Measurements from ENCODE around the gene SWT1.
"Not testable (repeated sequence)": the region's sequence is repeated elsewhere in the genome, so short reads cannot be mapped to it uniquely, and the experiment has no call there.

Gene SWT1

DNA sequence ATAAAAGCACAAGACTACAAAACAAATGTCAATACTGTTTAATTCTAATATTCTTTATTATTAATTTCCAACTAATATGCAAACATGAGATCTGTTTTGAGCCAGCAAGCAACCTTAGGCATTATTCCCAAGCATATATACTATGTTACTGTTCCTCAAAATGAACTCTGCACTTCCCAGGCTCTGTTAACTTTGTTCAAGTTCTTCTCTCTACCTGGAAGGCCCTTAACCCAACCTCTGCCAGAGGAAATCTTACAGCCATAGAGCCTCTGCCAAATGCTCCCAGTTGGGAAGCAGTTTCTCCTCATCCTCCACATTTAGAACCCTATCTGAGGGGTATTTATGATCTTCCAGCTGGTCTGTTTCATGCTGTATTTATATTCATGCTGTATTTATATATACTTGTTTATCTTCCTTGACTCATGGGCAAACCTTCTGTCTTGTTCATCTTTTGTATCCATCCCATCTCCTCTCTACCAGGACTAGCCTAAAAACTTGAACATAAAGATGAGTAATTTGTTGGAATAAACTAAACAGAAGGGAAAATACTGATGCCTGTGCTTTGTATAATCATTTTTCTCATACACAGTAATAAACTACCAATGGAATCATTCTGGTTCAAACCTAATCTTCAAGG lies 154.7 kb downstream of the SWT1 start:
- H3K9me3 Mint-ChIP-seq, result no peaks in the 10 kb centered on the region
- peak overlapping the region; percentile 16 for H3K27ac Mint-ChIP-seq
- ATAC-seq, result no peak
- peaks cover 46% of the 10 kb centered on the region for H3K4me1 Mint-ChIP-seq
- no peak overlapping the region for H3K4me3 Mint-ChIP-seq
- peaks cover 20% of the 10 kb centered on the region for H3K36me3 Mint-ChIP-seq
- no peaks in the 10 kb centered on the region for H3K27me3 Mint-ChIP-seq

DNA sequence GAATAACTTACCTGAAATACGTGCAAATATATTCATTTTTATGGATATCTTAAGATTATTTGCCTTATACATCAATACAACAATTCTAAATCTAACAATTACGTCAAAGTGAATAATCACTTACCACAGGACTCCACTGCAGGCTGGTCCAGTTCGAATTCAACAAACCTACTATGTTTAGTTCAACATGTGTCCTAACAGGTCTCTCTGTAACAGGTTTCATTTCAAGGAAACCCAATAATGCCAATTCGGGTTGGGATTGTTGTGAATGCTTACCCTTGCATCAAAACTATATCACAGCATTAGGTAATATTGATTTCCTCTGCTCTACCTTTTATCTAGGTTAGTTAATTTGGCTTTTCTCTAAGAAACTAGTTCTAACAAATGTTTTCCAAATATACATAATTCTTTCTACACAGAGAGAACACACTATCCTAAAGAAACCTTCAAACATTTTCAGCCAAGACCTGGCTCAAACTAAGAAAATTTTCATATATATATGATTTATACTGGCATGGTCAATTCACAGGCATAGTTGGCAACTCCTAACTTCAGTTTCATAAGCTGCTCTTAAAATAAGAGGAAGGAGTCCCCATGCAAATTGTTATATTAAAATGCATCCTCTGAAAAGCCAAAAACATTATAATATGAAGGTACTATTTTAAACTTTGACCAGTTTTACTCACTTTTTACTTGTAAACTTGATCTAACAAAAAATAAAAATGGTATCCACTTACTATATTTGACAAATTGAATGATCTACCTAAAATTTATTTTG lies 155.6 kb downstream of the SWT1 start:
- Mint-ChIP-seq H3K4me3 (no peak overlapping the region), H3K27ac (peak overlapping the region; percentile 16), H3K9me3 (no peaks in the 10 kb centered on the region), H3K27me3 (no peaks in the 10 kb centered on the region), H3K36me3 (peaks cover 12% of the 10 kb centered on the region), H3K4me1 (peaks cover 46% of the 10 kb centered on the region)
- ATAC-seq, result no peak

DNA sequence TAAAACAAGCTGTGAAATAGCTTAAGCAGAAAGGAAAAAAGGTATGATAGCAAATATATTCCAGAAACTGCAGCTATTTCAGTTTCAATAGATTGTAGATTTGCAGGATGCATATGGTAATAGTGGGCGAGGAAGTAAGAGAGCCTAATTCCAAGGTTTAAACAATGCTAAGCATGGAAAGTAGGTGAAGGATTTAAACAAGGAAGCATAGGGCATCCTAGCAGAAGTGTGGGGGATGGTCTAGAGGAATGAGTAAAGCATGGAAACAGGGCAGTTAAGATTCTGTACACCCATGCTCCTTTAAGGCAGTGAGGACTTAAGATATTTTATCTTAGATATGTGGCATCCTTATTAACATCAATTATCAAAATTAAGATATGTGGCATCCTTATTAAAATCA lies 157.4 kb downstream of the SWT1 start:
- H3K27ac Mint-ChIP-seq, result peak overlapping the region; percentile 10
- H3K27me3 Mint-ChIP-seq, result no peaks in the 10 kb centered on the region
- H3K36me3 Mint-ChIP-seq, result peaks cover 5% of the 10 kb centered on the region
- ATAC-seq, result no peak
- peak overlapping the region; percentile 63 for H3K4me3 Mint-ChIP-seq
- H3K4me1 Mint-ChIP-seq, result peaks cover 54% of the 10 kb centered on the region
- no peaks in the 10 kb centered on the region for H3K9me3 Mint-ChIP-seq

DNA sequence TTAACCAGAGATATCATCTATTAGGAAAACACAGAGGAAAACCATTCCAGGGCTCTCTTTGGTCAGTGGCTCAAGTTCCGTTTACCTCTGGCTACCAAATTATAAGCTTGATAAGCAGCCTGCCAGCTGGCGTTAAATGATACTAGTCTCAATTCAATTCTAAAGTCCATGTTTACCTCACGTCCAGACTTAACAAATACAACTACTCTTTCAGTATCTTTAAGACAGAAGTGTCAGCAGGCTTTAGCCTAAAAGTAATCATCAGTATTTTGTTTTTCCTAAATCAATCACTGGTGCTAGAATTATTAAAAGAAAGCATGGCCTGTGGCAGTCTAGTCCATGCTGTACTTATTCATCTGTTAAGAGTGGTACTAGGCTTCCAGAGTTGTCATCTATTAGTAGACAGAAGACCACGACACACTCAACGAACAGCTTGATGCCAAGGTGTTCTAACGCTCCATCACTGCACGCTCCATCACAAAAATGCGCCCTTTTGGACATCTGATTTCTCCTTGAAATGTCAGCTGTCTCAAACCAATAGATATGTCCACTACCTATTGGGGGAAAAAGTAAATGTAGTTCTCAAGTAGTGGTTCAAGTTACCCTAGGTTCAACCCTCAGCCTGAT lies 158.6 kb downstream of the SWT1 start:
- Mint-ChIP-seq H3K4me3 (peak overlapping the region; percentile 98), H3K4me1 (peaks cover 54% of the 10 kb centered on the region), H3K36me3 (peaks cover 5% of the 10 kb centered on the region), H3K27ac (peak overlapping the region; percentile 92), H3K9me3 (no peaks in the 10 kb centered on the region), H3K27me3 (no peaks in the 10 kb centered on the region)
- ATAC-seq, result no peak

DNA sequence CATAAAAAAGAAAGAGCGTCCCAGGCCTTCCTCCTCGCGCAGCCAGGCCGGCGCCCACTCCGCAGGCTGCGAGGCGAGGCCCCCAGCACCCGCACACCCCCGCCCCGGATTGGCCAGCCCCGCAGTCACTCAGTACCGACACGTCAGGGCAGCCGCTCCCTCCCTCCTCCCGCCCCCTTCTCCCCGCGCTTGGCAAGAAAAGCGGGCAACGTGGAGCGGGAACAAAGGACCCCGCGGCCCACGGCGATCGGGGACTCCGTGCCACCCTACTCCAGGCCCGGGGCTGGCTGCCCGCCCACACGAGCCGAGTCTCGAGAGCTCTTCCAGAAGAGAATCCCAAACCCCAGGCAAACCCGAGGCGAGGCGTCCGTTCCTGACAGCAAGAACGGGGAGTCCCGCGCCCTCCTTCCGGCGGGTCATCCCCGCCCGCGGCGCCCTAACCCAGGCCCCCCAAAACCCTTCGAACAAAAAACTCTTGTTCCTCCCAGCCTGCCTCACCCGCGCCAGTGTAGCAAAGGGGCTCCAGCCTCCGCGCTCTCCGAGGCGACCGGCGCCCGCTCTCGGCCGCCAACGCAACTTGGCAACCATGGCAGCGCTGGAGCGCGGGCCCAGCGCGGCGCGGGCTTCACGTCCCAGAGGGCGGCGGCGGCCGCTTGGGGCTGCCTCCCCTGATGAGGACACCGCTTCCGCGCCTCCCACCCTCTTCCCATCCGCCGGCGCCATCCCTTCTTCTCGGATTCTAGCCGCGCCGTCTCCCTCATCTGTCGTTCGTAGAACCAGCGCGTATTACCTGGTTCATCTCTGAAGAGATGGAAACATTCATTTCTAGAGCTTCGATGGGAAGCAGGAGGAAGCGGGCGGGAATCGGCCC lies 159.4 kb downstream of the SWT1 start:
- H3K27me3 Mint-ChIP-seq, result no peaks in the 10 kb centered on the region
- H3K36me3 Mint-ChIP-seq, result no peaks in the 10 kb centered on the region
- peaks cover 54% of the 10 kb centered on the region for H3K4me1 Mint-ChIP-seq
- peak overlapping the region; percentile 92 for H3K27ac Mint-ChIP-seq
- H3K9me3 Mint-ChIP-seq, result no peaks in the 10 kb centered on the region
- peak; percentile 68 for ATAC-seq
- peak overlapping the region; percentile 98 for H3K4me3 Mint-ChIP-seq

DNA sequence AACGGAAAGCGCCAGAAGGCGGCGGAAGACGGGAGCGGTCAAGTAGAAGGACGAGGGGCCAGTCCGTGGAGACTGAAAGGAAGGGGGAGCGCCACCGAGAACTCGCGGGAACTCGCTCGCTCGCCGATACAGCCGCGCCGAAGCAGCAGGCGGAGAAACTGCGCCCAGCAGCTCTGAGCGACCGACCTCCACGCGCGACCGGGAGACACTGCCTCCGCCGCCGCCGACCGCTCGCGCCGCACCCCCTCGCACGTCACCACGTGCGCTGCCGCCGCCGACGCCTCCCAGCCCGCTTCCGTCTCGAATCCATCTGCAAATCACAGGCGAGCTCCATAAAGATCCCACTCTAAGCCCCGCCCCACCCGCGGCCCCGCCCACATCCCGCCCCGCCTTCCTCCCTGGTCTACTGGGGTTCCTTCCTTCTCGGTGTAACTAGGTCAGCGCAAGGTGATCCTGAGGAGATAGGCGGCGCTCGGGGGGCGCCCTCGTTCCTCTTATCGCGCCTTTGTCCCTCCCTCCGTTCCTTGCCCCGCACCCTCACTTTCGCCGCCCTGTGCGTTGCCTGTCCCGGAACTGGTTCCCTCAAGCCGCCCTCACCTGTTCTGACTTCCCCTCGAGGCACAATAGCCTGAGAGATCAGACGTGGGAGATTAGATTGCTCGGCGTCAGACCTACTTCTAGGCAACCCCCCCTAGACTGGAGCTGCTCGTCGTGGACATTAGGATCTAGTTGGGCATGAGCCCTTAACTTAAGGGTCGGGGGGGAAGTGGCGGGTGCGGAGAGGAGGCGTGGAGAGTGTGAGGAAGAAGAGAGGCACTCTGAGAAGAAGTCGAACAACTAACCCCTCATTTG lies 160.3 kb downstream of the SWT1 start, which contains the start of gene IVNS1ABP:
Gene IVNS1ABP, minus strand, starts transcription at position 210 of the 852 bp plus-strand sequence. CDS start 7,750 bp downstream, outside the sequence.
- peaks cover 47% of the 10 kb centered on the region for H3K4me1 Mint-ChIP-seq
- peak; percentile 89 for ATAC-seq
- no peaks in the 10 kb centered on the region for H3K9me3 Mint-ChIP-seq
- peak within 1 kb of the TSS; percentile 98 for H3K4me3 Mint-ChIP-seq
- no peaks in the 10 kb centered on the region for H3K27me3 Mint-ChIP-seq
- H3K27ac Mint-ChIP-seq, result peak within 1 kb of the TSS; percentile 92
- no peaks in the 10 kb centered on the region for H3K36me3 Mint-ChIP-seq

DNA sequence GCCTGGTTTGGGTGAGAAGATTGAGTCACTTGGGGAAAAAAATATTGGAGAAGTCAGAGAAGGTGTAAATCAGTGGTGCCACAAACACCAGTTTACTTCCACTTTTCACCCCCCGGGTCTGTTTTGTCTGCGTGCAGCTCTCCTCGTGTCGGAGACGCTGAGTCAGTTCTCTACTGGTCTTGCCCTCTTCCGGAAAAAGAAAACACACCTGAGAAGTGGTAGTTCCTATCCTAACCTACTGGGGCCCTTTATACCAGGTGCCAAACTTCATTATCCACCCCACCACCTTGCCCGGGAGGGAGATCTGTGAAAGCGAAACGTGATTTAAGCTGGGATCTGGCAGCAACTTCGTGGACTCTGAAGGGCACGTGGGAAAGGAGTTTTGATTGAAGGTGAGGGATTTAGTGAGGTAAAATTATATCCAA lies 160.9 kb downstream of the SWT1 start:
- Mint-ChIP-seq H3K36me3 (no peaks in the 10 kb centered on the region), H3K9me3 (no peaks in the 10 kb centered on the region), H3K27me3 (no peaks in the 10 kb centered on the region), H3K27ac (peak overlapping the region; percentile 92), H3K4me3 (peak overlapping the region; percentile 98), H3K4me1 (peaks cover 40% of the 10 kb centered on the region)
- peak; percentile 71 for ATAC-seq

DNA sequence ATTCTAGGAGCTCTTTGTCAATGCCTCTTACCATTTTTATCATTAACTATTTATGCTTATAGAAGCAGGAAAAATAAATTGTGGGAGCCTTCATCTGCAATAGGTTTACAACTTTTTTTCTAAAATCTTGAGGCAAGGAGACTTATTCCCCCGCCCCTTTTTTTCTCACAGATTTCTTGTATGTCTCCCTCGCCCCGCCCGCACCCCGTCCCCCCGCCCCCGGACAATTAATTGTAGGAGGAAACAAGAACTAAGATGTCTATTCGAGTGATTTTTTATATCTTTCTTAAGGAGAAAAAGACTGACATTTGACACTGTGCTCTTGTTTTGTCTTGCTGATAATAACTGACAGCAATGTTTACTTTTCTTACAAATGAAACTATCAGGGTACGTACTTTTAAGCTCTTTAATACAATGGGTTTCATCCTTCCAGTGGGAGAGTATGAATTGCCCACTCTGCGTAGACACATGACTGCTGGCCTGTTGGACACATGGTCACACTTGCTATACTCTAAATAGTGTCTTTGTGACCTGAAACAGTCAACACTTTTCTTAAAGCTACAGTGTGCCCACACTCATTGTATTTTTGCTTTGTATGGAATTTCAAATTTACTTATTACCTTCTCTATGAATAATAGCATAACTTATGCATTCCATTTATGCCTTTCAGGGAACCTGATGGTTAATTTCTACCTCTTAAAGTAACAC lies 161.6 kb downstream of the SWT1 start:
- Mint-ChIP-seq H3K27ac (peak overlapping the region; percentile 92), H3K4me1 (peaks cover 33% of the 10 kb centered on the region), H3K36me3 (no peaks in the 10 kb centered on the region), H3K9me3 (no peaks in the 10 kb centered on the region), H3K4me3 (peak overlapping the region; percentile 98), H3K27me3 (no peaks in the 10 kb centered on the region)
- ATAC-seq, result no peak

DNA sequence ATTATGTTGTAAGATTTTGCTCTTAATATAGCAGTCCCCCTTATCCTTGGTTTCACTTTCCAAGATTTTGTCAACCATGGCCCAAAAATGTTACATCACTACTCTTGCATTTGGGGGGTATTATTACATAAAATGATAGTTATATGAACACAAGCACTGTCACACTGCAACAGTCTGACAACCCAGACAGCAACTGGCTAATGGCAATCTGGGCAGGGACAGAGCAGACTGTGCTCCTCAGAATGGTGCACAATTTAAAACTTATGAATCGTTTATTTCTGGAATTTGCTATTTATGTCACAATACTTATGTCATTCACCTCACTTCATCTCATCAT lies 162.1 kb downstream of the SWT1 start:
- Mint-ChIP-seq H3K4me3 (no peak overlapping the region), H3K27me3 (no peaks in the 10 kb centered on the region), H3K4me1 (peaks cover 28% of the 10 kb centered on the region), H3K36me3 (no peaks in the 10 kb centered on the region), H3K27ac (no peak overlapping the region), H3K9me3 (no peaks in the 10 kb centered on the region)
- ATAC-seq, result no peak

DNA sequence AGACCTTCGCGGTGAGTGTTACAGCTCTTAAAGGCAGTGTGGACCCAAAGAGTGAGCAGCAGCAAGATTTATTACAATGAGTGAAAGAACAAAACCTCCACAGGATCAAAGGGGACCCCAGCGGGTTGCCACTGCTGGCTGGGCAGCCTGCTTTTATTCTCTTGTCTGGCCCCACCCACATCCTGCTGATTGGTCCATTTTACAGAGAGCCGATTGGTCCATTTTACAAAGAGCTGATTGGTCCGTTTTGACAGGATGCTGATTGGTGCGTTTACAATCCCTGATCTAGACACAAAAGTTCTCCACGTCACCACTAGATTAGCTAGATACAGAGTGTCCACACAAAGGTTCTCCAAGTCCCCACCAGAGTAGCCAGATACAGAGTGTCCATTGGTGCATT lies 164.1 kb downstream of the SWT1 start:
- H3K9me3 Mint-ChIP-seq, H3K36me3 Mint-ChIP-seq, H3K27ac Mint-ChIP-seq, H3K4me3 Mint-ChIP-seq, H3K4me1 Mint-ChIP-seq, H3K27me3 Mint-ChIP-seq, ATAC-seq: not testable (repeated sequence)

DNA sequence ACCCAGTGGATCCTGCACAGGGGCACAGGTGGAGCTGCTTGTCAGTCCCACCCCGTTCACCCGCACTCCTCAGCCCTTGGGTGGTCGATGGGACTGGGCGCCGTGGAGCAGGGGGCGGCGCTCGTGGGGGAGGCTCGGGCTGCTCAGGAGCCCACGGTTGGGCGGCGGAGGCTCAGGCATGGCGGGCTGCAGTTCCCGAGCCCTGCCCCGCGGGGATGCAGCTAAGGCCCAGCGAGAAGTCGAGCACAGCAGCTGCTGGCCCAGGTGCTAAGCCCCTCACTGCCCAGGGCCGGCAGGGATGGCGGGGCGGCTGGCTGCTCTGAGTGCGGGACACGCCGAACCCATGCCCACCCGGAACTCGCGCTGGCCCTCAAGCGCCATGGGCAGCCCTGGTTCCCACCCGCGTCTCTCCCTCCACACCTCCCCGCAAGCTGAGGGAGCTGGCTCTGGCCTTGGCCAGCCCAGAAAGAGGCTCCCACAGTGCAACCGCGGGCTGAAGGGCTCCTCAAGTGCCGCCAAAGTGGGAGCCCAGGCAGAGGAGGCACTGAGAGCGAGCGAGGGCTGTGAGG lies 164.8 kb downstream of the SWT1 start:
- ATAC-seq, H3K27me3 Mint-ChIP-seq, H3K27ac Mint-ChIP-seq, H3K9me3 Mint-ChIP-seq, H3K36me3 Mint-ChIP-seq, H3K4me3 Mint-ChIP-seq, H3K4me1 Mint-ChIP-seq: not testable (repeated sequence)

DNA sequence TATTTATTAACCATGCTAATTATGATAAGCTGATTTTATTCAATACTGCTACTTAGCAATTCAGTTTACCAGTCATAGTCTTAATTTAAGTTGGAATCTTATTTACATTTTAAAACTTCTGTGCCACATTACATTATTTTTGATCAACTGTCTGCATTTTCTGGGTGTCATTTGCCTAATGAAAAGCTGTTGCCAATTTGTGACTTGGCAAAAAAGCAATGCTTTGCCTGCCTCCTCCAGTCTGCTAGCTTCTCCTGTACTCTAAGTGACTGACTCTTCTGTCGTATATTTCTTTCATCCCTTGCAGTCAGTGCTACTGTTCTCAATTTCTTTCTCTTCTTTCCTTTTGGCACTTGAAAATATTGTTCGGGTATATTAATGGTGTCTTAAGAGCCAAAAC lies 165.7 kb downstream of the SWT1 start:
- Mint-ChIP-seq H3K4me1 (peaks cover 7% of the 10 kb centered on the region), H3K36me3 (no peaks in the 10 kb centered on the region), H3K27me3 (no peaks in the 10 kb centered on the region), H3K4me3 (no peak overlapping the region), H3K9me3 (no peaks in the 10 kb centered on the region), H3K27ac (no peak overlapping the region)
- ATAC-seq, result no peak

DNA sequence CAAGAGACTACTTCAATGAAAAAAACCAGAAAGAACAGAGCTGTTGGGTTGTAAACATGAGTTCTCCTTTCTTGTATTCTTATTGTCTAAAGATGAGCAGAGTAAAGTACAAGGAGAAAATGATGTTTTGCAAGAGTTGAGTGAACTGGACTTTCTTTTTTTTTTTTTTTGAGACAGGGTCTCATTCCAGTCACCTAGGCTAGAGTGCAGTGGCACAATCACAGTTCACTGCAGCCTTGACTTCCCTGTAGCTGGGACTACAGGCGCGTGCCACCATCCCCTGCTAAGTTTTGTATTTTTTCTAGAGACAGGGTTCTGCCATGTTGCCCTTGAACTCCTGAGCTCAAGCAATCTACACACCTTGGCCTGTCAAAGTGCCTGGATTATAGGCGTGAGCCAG lies 167.2 kb downstream of the SWT1 start:
- Mint-ChIP-seq H3K4me1 (no peaks in the 10 kb centered on the region), H3K9me3 (no peaks in the 10 kb centered on the region), H3K27ac (no peak overlapping the region), H3K36me3 (no peaks in the 10 kb centered on the region), H3K4me3 (no peak overlapping the region), H3K27me3 (no peaks in the 10 kb centered on the region)
- ATAC-seq, result no peak

DNA sequence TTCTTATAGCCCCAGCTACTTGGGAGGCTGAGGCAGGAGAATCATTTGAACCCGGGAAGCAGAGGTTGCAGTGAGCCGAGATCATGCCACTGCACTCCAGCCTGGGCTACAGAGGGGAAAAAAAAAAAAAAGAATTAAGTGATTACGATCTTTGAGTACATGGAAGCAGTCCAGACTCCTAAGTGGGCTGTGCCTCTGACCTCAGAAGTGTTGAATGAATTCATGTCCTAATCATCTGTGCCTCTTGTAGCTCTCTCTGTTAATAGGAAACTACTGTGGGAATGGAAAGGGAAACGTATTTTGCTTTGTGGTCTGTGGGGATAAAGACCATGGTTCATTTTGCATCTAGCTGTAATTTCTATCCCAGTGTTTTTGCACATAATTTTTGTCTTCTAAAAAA lies 168.4 kb downstream of the SWT1 start:
- H3K4me1 Mint-ChIP-seq, result no peaks in the 10 kb centered on the region
- no peak overlapping the region for H3K27ac Mint-ChIP-seq
- H3K9me3 Mint-ChIP-seq, result no peaks in the 10 kb centered on the region
- no peak overlapping the region for H3K4me3 Mint-ChIP-seq
- no peak for ATAC-seq
- no peaks in the 10 kb centered on the region for H3K27me3 Mint-ChIP-seq
- H3K36me3 Mint-ChIP-seq, result no peaks in the 10 kb centered on the region
